ENCODE results near the gene DHX35. TPM values are rescaled to one million over a fixed set of nuclear protein-coding genes. Genes with fewer than 3 reads are reported as not detected.

DHX35 gene
- total and polyA plus RNA-seq, 4 donors, result 4.8 to 15.5 (median 11.3) TPM

DNA sequence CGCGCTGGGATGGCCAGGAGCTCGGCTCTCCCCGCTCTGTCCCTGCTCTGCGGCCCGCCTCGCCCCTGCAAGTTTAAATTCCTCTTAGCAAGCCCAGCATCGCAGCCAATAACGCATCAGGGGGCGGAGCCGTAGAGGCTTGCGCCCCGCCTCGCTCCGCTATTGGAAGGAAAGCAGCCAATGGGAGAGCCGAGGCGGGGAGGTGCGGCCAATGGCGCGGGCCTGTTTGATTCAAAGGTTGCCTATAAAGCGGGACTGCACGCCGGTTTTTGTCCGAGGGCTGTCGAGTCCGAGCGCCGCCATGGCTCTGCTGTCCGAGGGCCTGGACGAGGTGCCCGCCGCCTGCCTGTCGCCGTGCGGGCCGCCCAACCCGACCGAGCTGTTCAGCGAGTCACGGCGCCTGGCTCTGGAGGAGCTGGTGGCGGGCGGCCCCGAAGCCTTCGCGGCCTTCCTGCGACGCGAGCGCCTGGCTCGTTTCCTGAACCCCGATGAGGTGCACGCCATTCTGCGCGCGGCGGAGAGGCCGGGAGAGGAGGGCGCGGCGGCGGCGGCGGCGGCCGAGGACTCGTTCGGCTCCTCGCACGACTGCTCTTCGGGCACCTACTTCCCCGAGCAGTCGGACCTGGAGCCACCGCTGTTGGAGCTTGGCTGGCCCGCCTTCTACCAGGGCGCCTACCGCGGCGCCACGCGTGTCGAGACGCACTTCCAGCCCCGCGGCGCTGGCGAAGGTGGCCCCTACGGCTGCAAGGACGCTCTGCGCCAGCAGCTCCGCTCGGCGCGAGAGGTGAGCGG, 35.8 kb upstream of the DHX35 start, which contains the start of gene FAM83D:
FAM83D (plus strand) TSS at position 276 of the 792 bp plus-strand sequence; CDS start at position 302, 26 bp downstream.
- no peaks in the 10 kb centered on the region for H3K9me3 ChIP-seq (ENCODE audit: control insufficient read depth, low read length)
- peak; percentile 96 for DNase-seq
- H3K36me3 ChIP-seq (ENCODE audit: control insufficient read depth in 1 of 2, insufficient read depth in 2 of 2, low read length in 1 of 2), result no peaks in the 10 kb centered on the region
- peak; percentile 96 for ATAC-seq (ENCODE audit: low FRiP score)
- intact Hi-C loops (cut with DNase I), result loop anchor here in 1 of 2 donors (1.0 to 2.0 kb wide), 2 partner anchors 36 to 122 kb away; partner anchors contain the start of gene DHX35
- H3K27ac ChIP-seq (ENCODE audit: low read depth in 1 of 2, low read length in 2 of 2), result no peak within 1 kb of the TSS
- no peaks in the 10 kb centered on the region for H3K4me1 ChIP-seq (ENCODE audit: control insufficient read depth in 1 of 2, insufficient read depth in 2 of 2, low read length in 2 of 2)
- H3K4me3 ChIP-seq (ENCODE audit: low read length in 2 of 2), result peak within 1 kb of the TSS; percentile 8 to 44
- no peaks in the 10 kb centered on the region for H3K27me3 ChIP-seq (ENCODE audit: control insufficient read depth in 1 of 2, insufficient read depth in 2 of 2, low read length in 1 of 2)
- 1% methylated on average over 86 to 95 of the region's 95 CpGs for WGBS, 2 donors

DNA sequence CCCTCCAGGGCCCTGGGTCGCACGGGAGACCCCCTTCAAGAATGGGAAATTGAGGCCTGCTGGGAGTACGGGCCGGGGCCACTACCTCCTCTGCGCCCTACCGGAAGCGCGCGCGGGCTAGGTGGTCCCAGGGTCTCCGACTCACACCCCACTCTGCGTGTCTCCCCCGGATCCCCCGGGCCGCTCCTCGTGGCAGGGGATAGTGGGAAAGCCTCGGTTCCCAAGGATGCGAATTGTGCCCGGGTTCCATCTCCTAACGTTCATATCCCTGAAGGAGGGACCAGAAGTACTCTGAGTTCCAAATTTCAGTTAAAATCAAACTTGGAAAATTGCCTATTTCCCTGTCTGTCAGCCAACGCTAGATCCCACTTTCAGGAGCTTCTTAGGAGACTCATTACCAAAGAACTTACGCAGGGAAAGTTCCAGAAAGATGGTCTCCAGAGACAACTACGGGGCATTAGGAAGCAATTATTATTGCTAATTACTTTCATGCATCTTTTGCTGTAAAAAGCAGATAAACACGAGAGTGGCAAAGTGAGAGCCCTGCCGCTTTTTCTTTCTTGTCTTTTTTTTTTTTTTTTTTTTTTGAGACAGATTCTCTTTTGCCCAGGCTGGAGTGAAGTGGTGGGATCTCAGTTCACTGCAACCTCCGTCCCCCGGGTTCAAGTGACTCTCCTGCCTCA, 35.1 kb upstream of the DHX35 start:
- Histone ChIP-seq H3K36me3 (ENCODE audit: control insufficient read depth in 1 of 2, insufficient read depth in 2 of 2, low read length in 1 of 2) (no peaks in the 10 kb centered on the region), H3K27me3 (ENCODE audit: control insufficient read depth in 1 of 2, insufficient read depth in 2 of 2, low read length in 1 of 2) (no peaks in the 10 kb centered on the region), H3K4me3 (ENCODE audit: low read length in 2 of 2) (peak overlapping the region; percentile 8 to 44), H3K27ac (ENCODE audit: low read depth in 1 of 2, low read length in 2 of 2) (no peak overlapping the region), H3K9me3 (ENCODE audit: control insufficient read depth, low read length) (no peaks in the 10 kb centered on the region), H3K4me1 (ENCODE audit: control insufficient read depth in 1 of 2, insufficient read depth in 2 of 2, low read length in 2 of 2) (no peaks in the 10 kb centered on the region)
- intact Hi-C loops (cut with DNase I), result loop anchor here in 1 of 2 donors (1.0 to 2.0 kb wide), 2 partner anchors 36 to 121 kb away; partner anchors contain the start of gene DHX35
- 7 to 9% methylated on average over 25 to 27 of the region's 27 CpGs for WGBS, 2 donors
- ATAC-seq (ENCODE audit: low FRiP score) (peak; percentile 4), DNase-seq (peak in 1 of 2 donors; percentile 77)

DNA sequence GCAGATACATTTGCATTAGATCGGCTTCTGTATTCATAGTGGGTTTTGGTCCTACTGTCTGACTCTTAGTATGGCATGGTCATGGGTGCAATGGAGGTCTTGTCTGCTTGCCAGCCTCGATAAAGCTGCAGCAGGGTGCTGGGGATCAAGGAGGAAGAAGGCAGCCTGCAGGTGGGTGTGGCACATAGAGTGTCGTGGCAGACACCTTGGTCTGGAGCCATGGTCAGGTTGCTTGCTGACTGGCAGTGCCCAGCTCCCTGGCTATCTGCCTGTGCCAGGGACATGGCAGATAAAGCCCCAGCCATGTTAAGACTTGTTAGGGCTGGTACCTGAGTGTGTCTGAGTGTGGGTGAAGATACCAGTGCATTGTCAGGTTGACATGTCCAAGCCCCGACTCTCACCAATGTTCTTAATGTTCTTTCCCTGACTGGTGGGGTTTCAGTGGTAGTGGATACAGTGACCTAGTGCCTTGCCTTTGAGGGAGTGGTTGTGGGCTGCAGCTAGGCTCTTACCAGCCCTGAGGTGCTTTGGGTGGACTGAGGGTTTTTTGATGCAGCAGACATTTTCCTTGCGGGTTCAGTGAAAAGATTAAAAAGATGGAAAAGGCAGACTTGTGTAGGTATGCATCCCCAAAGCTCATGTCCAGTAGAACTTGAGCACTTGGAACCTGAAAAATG, 34.1 kb upstream of the DHX35 start:
- H3K4me1 ChIP-seq (ENCODE audit: control insufficient read depth in 1 of 2, insufficient read depth in 2 of 2, low read length in 2 of 2), result no peaks in the 10 kb centered on the region

DNA sequence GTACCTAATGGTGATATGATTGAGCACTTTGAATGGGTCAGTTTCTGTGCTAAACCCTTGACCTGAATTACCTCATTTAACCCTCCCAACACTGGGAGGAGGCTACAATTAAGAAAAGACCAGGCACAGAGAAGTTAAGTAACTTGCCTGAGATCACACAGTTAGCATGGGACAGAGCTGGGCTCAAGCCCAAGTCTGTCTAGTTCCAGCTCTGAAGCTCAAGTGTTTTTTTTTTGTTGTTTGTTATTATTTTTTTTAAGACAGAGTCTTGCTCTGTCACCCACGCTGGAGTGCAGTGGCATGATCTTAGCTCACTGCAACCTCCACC, 31.9 kb upstream of the DHX35 start:
- no peak overlapping the region for H3K4me3 ChIP-seq (ENCODE audit: low read length in 2 of 2)
- no peak overlapping the region for H3K27ac ChIP-seq (ENCODE audit: low read depth in 1 of 2, low read length in 2 of 2)
- H3K36me3 ChIP-seq (ENCODE audit: control insufficient read depth in 1 of 2, insufficient read depth in 2 of 2, low read length in 1 of 2), result no peaks in the 10 kb centered on the region
- H3K4me1 ChIP-seq (ENCODE audit: control insufficient read depth in 1 of 2, insufficient read depth in 2 of 2, low read length in 2 of 2), result no peaks in the 10 kb centered on the region
- 86 to 96% methylated on average over 1 of the region's 1 CpG for WGBS, 2 donors
- H3K27me3 ChIP-seq (ENCODE audit: control insufficient read depth in 1 of 2, insufficient read depth in 2 of 2, low read length in 1 of 2), result no peaks in the 10 kb centered on the region
- ATAC-seq (ENCODE audit: low FRiP score) (no peak), DNase-seq (no peak)
- intact Hi-C loops (cut with DNase I), result no loop called here
- H3K9me3 ChIP-seq (ENCODE audit: control insufficient read depth, low read length), result no peaks in the 10 kb centered on the region

More for the DNA sequence above, 34.1 kb upstream of the DHX35 start:
- no peaks in the 10 kb centered on the region for H3K36me3 ChIP-seq (ENCODE audit: control insufficient read depth in 1 of 2, insufficient read depth in 2 of 2, low read length in 1 of 2)
- H3K4me3 ChIP-seq (ENCODE audit: low read length in 2 of 2), result no peak overlapping the region
- WGBS, 2 donors, result 69 to 70% methylated on average over 5 of the region's 5 CpGs
- intact Hi-C loops (cut with DNase I), result loop anchor here in 1 of 2 donors (2.0 kb wide), 1 partner anchor 35 kb away; the partner anchor contains the start of gene DHX35
- no peak overlapping the region for H3K27ac ChIP-seq (ENCODE audit: low read depth in 1 of 2, low read length in 2 of 2)
- DNase-seq (no peak), ATAC-seq (ENCODE audit: low FRiP score) (no peak)
- H3K9me3 ChIP-seq (ENCODE audit: control insufficient read depth, low read length), result no peaks in the 10 kb centered on the region
- no peaks in the 10 kb centered on the region for H3K27me3 ChIP-seq (ENCODE audit: control insufficient read depth in 1 of 2, insufficient read depth in 2 of 2, low read length in 1 of 2)

DNA sequence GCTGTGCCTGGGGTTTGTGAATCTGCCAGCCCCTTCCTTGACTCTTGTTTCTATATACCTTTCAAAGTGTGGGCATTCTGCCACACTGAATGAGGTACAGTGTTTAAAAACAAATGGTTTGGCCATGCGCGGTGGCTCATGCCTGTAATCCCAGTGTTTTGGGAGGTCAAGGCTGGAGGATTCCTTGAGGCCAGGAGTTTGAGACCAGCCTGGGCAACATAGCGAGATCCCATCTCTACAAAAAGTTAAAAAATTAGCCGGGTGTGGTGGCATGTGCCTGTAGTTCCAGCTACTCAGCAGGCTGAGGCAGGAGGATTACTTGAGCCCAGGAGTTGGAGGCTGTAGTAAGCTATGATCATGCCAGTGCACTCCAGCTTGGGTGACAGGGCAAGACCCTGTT, 30.2 kb upstream of the DHX35 start:
- no peaks in the 10 kb centered on the region for H3K4me1 ChIP-seq (ENCODE audit: control insufficient read depth in 1 of 2, insufficient read depth in 2 of 2, low read length in 2 of 2)
- ATAC-seq (ENCODE audit: low FRiP score), result no peak

DNA sequence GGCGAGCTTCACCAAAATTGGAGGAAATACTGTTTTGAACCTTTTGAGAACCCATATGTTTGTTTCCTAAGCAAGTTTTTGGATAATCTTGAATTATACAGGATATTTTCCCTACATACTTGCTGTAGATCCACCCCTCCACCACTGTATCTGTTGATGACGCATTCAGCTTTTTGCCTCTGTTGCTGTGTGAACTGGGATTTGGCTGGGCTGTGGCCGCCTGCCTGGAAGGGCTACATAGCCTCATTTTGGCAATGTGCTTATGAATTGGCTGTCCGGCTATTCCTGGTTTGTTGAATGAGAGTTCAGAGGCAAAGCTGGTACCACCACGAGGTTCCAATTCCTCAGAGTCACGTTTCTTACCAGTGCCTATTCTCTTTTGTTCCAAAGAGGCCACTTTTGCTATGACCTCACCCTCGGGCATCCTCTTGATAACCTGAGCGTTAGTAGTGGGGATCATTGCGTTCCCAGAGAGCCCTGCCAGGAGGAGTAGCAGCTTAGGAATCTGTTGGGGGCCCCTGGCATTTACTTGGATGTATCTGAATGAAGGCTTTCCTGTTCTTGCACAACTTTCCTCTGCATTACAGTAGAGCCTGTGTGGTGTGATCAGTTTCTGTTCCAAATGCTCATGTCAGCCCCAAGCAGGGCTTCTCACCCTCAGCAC, 29.6 kb upstream of the DHX35 start:
- H3K36me3 ChIP-seq (ENCODE audit: control insufficient read depth in 1 of 2, insufficient read depth in 2 of 2, low read length in 1 of 2), result no peaks in the 10 kb centered on the region
- H3K4me3 ChIP-seq (ENCODE audit: low read length in 2 of 2), result no peak overlapping the region
- peak; percentile 65 for ATAC-seq (ENCODE audit: low FRiP score)
- intact Hi-C loops (cut with DNase I), result no loop called here
- H3K27ac ChIP-seq (ENCODE audit: low read depth in 1 of 2, low read length in 2 of 2), result no peak overlapping the region
- 41 to 48% methylated on average over 9 of the region's 9 CpGs for WGBS, 2 donors
- no peaks in the 10 kb centered on the region for H3K9me3 ChIP-seq (ENCODE audit: control insufficient read depth, low read length)
- no peak for DNase-seq
- H3K27me3 ChIP-seq (ENCODE audit: control insufficient read depth in 1 of 2, insufficient read depth in 2 of 2, low read length in 1 of 2), result no peaks in the 10 kb centered on the region
- no peaks in the 10 kb centered on the region for H3K4me1 ChIP-seq (ENCODE audit: control insufficient read depth in 1 of 2, insufficient read depth in 2 of 2, low read length in 2 of 2)

More for the DNA sequence above, 30.2 kb upstream of the DHX35 start:
- intact Hi-C loops (cut with DNase I), result no loop called here
- Histone ChIP-seq H3K4me3 (ENCODE audit: low read length in 2 of 2) (no peak overlapping the region), H3K27me3 (ENCODE audit: control insufficient read depth in 1 of 2, insufficient read depth in 2 of 2, low read length in 1 of 2) (no peaks in the 10 kb centered on the region), H3K36me3 (ENCODE audit: control insufficient read depth in 1 of 2, insufficient read depth in 2 of 2, low read length in 1 of 2) (no peaks in the 10 kb centered on the region), H3K27ac (ENCODE audit: low read depth in 1 of 2, low read length in 2 of 2) (no peak overlapping the region), H3K9me3 (ENCODE audit: control insufficient read depth, low read length) (no peaks in the 10 kb centered on the region)
- 88 to 90% methylated on average over 4 of the region's 4 CpGs for WGBS, 2 donors
- no peak for DNase-seq

DNA sequence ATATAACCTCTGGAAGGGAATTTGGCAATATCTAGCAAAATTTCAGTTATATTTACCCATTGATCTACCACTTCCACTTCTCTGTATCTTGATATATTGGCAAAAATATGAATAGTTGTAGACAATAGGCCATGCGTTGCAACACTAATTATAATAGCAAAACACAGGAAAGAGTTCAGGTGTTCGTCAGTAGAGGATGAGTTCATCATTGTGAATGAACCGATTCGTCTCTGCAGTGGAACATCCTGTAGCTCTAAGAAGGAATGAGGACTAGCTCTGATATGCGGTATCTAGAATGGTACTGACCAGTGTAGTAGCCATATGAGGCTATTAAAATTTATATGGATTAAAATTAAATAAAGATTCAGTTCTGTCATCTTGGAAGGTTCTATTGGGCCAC, 27.6 kb upstream of the DHX35 start:
- intact Hi-C loops (cut with DNase I), result no loop called here
- H3K4me3 ChIP-seq (ENCODE audit: low read length in 2 of 2), result no peak overlapping the region
- no peaks in the 10 kb centered on the region for H3K4me1 ChIP-seq (ENCODE audit: control insufficient read depth in 1 of 2, insufficient read depth in 2 of 2, low read length in 2 of 2)
- no peaks in the 10 kb centered on the region for H3K9me3 ChIP-seq (ENCODE audit: control insufficient read depth, low read length)
- H3K36me3 ChIP-seq (ENCODE audit: control insufficient read depth in 1 of 2, insufficient read depth in 2 of 2, low read length in 1 of 2), result no peaks in the 10 kb centered on the region
- H3K27ac ChIP-seq (ENCODE audit: low read depth in 1 of 2, low read length in 2 of 2), result no peak overlapping the region
- 97 to 98% methylated on average over 5 of the region's 5 CpGs for WGBS, 2 donors
- no peak for DNase-seq
- ATAC-seq (ENCODE audit: low FRiP score), result no peak
- H3K27me3 ChIP-seq (ENCODE audit: control insufficient read depth in 1 of 2, insufficient read depth in 2 of 2, low read length in 1 of 2), result no peaks in the 10 kb centered on the region

DNA sequence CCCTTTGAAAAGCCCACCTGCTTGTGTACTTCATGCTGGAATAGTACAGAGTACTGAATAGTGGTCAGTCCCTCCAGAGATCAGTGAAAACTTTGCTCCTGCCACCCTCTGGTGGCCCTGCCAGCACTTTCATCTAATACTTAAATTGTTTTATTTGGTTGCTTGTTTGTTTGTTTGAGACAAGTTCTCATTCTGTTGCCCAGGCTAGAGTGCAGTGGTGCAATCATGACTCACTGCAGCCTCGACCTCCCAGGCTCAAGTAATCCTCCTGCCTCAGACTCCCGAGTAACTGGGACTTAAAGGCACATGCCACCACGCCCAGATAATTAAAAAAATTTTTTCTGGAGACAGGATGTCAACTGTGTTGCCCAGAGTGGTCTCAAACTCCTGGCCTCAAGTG, 26.9 kb upstream of the DHX35 start:
- no peaks in the 10 kb centered on the region for H3K4me1 ChIP-seq (ENCODE audit: control insufficient read depth in 1 of 2, insufficient read depth in 2 of 2, low read length in 2 of 2)
- ATAC-seq (ENCODE audit: low FRiP score) (no peak), DNase-seq (no peak)
- no peaks in the 10 kb centered on the region for H3K27me3 ChIP-seq (ENCODE audit: control insufficient read depth in 1 of 2, insufficient read depth in 2 of 2, low read length in 1 of 2)
- H3K36me3 ChIP-seq (ENCODE audit: control insufficient read depth in 1 of 2, insufficient read depth in 2 of 2, low read length in 1 of 2), result no peaks in the 10 kb centered on the region
- whole genome bisulfite sequencing, 2 donors, result 81 to 89% methylated on average over 3 of the region's 3 CpGs
- no peak overlapping the region for H3K27ac ChIP-seq (ENCODE audit: low read depth in 1 of 2, low read length in 2 of 2)
- intact Hi-C loops (cut with DNase I), result no loop called here
- H3K4me3 ChIP-seq (ENCODE audit: low read length in 2 of 2), result no peak overlapping the region
- no peaks in the 10 kb centered on the region for H3K9me3 ChIP-seq (ENCODE audit: control insufficient read depth, low read length)

Measured in aorta (tissue), 5 donors.